GM06990 (cell line): ENCODE measurements around the gene PGAP3.

Experiments
- DNase-seq: peaks from one replicate; pipeline ENCODE4 v3.0.0-alpha.2; 2011; ENCODE audit not compliant: insufficient read length; ENCODE audit errors: extremely low read depth
- H3K27me3 ChIP-seq: replicated peaks from 2 replicates; pipeline ENCODE4 v1.6.0; 2011; ENCODE audit warnings: low read length; ENCODE audit not compliant: control insufficient read depth, insufficient read depth
- H3K36me3 ChIP-seq: 2 replicates; pipeline ENCODE4 v1.5.1; 2011; ENCODE audit warnings: low read length; ENCODE audit not compliant: control insufficient read depth, insufficient read depth
- H3K4me3 ChIP-seq: replicated peaks from 2 replicates; pipeline ENCODE4 v1.5.1; 2011; ENCODE audit warnings: low read depth, mild to moderate bottlenecking, control low read depth, low read length
- TF ChIP-seq, protein P1 (sequence below): IDR thresholded peaks from 2 replicates; pipeline ENCODE4 v1.5.1; 2011; ENCODE audit warnings: low read length, control low read depth, mild to moderate bottlenecking, inconsistent platforms; ENCODE audit not compliant: insufficient read depth, poor library complexity, severe bottlenecking

Gene PGAP3

DNA sequence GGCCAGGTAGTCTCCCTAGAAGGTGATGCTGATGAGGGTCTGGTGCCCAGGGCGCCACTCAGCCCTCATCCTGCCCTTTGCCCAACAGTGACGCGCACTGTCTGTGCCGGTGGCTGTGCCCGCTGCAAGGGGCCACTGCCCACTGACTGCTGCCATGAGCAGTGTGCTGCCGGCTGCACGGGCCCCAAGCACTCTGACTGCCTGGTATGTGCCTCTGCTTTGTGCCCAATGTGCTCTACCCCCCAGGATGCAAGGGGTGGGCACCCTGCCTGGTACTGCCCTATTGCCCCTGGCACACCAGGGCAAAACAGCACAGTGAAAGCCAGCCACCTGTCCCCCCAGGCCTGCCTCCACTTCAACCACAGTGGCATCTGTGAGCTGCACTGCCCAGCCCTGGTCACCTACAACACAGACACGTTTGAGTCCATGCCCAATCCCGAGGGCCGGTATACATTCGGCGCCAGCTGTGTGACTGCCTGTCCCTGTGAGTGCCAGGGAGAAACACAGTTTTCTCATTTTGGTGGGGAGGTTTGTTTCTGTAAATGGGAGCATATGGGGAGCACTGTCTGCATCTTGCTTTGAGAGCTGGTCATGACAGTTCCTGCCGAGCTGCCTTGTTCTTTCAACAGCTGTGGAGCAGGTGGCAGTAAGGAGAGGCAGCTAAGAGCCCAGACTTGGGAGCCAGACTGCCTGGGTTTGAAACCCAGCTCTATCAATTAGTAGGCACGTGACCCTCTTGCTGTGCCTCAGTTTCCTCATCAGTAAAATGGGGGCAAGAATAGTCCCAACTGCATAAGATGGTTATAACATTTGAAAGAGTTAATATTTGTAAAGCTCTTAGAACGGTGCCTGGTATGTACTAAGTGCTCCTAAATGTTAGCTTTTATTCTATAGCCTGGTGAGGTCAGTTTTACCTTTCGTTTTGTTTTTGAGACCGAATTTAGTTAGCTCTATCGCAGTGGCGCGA lies 22.4 kb upstream of the PGAP3 start:
- H3K4me3 ChIP-seq, result no peak overlapping the region
- no peaks in the 10 kb centered on the region for H3K36me3 ChIP-seq
- TF ChIP-seq, protein P1, sequence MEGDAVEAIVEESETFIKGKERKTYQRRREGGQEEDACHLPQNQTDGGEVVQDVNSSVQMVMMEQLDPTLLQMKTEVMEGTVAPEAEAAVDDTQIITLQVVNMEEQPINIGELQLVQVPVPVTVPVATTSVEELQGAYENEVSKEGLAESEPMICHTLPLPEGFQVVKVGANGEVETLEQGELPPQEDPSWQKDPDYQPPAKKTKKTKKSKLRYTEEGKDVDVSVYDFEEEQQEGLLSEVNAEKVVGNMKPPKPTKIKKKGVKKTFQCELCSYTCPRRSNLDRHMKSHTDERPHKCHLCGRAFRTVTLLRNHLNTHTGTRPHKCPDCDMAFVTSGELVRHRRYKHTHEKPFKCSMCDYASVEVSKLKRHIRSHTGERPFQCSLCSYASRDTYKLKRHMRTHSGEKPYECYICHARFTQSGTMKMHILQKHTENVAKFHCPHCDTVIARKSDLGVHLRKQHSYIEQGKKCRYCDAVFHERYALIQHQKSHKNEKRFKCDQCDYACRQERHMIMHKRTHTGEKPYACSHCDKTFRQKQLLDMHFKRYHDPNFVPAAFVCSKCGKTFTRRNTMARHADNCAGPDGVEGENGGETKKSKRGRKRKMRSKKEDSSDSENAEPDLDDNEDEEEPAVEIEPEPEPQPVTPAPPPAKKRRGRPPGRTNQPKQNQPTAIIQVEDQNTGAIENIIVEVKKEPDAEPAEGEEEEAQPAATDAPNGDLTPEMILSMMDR, result no peak
- DNase-seq, result no peak
- H3K27me3 ChIP-seq, result no peaks in the 10 kb centered on the region

DNA sequence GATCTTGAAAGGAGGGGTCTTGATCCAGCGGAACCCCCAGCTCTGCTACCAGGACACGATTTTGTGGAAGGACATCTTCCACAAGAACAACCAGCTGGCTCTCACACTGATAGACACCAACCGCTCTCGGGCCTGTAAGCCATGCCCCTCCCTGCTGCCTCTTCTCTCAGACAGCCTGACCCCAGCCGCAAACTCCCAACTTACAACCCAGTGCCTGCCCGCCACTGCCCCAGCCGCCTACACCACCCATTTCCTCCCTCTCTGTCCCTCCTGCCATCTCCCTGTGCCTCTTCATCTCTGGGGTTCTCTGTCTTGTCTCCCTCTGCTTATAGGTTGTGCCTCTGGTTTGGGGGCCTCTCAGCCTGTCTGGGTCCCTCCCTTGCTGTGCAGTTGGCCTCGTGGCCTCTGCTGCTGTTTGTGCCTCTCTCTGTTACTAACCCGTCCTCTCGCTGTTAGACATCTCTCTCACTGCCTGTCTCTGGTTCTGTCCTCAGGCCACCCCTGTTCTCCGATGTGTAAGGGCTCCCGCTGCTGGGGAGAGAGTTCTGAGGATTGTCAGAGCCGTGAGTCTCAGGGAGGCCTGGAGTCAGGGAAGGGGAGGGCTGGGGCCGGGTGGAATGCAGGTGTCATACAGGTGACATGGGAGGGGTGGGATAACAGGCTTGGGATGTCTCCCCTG lies 21.6 kb upstream of the PGAP3 start:
- no peak for DNase-seq
- TF ChIP-seq, protein P1, result no peak
- Histone ChIP-seq H3K4me3 (no peak overlapping the region), H3K27me3 (no peaks in the 10 kb centered on the region), H3K36me3 (no peaks in the 10 kb centered on the region)

DNA sequence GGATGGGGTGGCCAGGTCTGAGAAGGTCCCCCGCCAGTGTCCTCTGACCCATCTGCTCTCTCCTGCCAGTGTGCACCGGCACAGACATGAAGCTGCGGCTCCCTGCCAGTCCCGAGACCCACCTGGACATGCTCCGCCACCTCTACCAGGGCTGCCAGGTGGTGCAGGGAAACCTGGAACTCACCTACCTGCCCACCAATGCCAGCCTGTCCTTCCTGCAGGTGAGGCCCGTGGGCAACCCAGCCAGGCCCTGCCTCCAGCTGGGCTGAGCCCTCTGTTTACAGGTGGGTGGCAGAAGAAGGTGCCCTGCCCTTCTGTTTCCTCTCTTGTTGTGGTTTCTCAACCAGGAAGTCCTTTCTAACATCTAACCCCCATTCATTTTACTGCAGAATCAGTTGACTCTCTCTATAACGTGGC lies 19.1 kb upstream of the PGAP3 start:
- H3K36me3 ChIP-seq, result no peaks in the 10 kb centered on the region
- H3K4me3 ChIP-seq, result no peak overlapping the region
- TF ChIP-seq, protein P1, result no peak
- no peaks in the 10 kb centered on the region for H3K27me3 ChIP-seq
- no peak for DNase-seq

DNA sequence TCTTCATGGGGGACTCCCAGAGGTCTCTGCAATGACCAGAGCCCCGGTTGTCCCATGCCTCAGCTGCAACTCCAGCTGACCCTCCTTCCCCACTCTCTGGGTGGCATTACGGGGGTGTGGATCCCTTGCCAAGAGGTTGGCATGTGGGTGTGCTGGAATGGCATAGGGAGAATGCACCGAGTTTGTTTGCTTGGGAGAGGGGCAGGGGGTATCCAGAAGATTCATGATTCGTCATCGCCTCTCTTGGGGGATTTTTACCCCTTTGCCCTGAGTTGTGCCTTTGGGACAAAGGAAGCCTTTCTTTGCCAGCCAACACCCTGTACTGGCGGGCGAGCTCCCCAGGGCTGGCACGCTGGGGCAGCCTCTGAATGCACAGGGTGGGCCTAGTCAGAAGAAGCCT lies 18.5 kb upstream of the PGAP3 start:
- Histone ChIP-seq H3K4me3 (no peak overlapping the region), H3K27me3 (no peaks in the 10 kb centered on the region), H3K36me3 (no peaks in the 10 kb centered on the region)
- DNase-seq, result no peak
- TF ChIP-seq, protein P1, result no peak

DNA sequence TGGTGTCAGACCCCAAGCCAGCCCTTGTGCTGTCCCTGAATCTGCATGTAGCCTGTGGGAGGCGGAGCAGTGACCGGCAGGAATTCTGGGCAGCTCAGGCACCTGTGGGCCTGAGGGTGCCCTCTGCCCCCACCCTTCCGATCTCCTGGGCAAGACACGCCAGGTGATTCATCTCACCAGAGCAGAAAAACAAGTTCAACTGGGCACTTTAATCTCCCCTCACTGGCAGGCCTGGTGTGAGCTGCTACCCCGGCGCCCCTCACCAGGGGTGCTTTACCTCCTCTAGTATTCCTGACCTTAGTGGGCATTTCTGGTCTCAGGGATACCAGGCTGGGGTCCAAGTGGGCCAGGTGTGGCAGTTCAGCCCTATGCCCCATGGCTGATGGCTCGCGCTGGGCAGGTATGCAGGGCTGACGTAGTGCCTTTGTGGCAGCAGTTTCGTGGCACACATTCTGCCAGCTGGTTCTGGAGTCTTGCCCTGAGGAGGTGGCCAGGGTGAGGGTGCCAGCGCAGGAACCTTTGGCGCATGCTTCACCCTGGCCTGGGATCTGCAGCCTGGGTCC lies 18.0 kb upstream of the PGAP3 start:
- Histone ChIP-seq H3K27me3 (no peaks in the 10 kb centered on the region), H3K36me3 (no peaks in the 10 kb centered on the region), H3K4me3 (no peak overlapping the region)
- TF ChIP-seq, protein P1, result no peak
- no peak for DNase-seq
